Cardiac fibroblast (primary cell): ENCODE data around the gene MCIDAS.
A peak's percentile ranks its signal among the peaks of the same experiment; 100 is the strongest.

Experiments used
- DNase-seq, 2 donors: peaks; one replicate each; pipeline versions ENCODE4 v3.0.0 to v3.0.0-alpha.2; 2010; ENCODE audit warnings: low read depth in 2 of 2
- H3K4me3 ChIP-seq, 2 donors: replicated peaks in 1 of 2; 1 replicate in 1 of 2; 2 replicates in 1 of 2; pipeline ENCODE4 v1.5.1; 2011; ENCODE audit warnings: low read depth in 2 of 2, low read length in 2 of 2, mild to moderate bottlenecking in 2 of 2, moderate library complexity in 1 of 2
- CTCF ChIP-seq: IDR thresholded peaks from one replicate; pipeline ENCODE4 v1.5.1; 2011; ENCODE audit warnings: low read depth, mild to moderate bottlenecking, low read length, inconsistent platforms

MCIDAS gene

GRCh38 chr5:55230086-55230629 lies 3.0 kb upstream of the MCIDAS start:
- no peak overlapping the region for H3K4me3 ChIP-seq
- DNase-seq = no peak
- no peak for TF ChIP-seq CTCF

- TF ChIP-seq CTCF = no peak
- DNase-seq = peak in 1 of 2 donors; percentile 35
- peak overlapping the region; percentile 24 to 36 for H3K4me3 ChIP-seq
These were observed 732 bp upstream of the MCIDAS start for GRCh38 chr5:55227664-55228430.

DNA sequence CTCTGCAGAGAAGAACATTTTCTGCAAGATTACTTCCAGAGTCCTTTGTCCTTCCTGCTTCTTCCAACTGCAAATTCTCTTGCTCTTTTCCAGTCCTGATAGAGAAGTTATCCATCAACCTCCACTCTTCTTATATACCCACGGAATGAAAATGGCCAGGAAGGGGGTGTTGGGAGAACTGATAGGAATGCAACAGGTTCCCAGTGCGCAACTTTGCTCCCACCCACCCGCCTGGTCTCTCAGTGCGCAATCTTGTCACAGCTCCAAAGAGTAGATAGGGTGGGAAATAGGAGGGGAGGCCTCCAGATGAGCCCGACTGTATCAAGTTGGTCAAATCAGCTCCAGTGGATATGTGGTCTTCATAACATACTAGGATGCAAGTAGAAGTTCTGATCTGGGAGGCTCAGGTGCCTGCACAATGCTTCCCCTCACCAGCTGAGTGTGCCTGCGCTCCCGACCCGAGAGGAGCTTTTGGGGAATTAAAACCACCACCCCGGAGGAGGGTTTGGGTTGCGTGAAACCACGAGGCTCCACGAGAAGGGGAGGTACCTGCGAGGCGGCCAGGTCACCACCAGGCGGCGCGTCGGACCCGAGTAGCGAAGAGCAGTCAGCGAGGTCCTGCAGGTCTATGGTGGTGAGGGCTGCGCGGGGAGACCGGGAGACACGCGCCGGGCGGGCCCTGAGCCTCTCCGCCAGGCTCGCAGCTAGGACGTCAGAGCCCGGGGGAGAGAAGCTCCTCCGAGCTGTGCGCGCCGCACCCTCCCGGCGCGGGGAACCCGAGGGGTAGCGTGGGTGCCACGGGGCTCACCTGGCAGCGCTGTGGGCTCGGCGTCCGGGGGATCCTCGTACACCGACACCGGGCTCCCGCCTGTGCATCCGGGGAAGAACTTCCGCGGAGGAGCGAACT lies 835 bp downstream of the MCIDAS start:
- TF ChIP-seq CTCF = peak; percentile 56
- peak overlapping the region; percentile 10 to 11 for H3K4me3 ChIP-seq
- peak; percentile 46 to 52 for DNase-seq

DNA sequence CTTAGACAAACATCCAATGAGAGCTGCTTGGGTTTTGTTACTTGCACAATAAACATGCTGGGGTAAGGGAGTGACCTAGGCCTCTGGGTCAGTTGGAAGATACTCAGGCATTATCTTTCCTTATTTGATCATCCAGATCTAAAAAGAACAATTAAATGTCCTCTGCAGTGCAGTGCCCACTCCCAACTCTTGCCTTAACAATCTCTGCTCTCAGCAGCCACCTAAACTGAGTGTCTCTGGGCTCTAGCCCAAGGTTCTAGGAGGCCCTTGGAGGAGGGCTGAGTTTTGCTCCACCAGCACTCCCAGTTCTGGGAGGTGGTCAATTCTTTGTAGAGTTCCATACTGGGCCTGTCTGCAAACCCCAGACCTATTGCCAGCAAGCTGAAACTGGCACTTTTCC lies 1.8 kb downstream of the MCIDAS start:
- H3K4me3 ChIP-seq = no peak overlapping the region
- TF ChIP-seq CTCF = no peak

GRCh38 chr5:55223812-55224240 lies 3.3 kb downstream of the MCIDAS start:
- DNase-seq = no peak
- TF ChIP-seq CTCF = no peak
- no peak overlapping the region for H3K4me3 ChIP-seq

More for the DNA sequence above, 1.8 kb downstream of the MCIDAS start:
- no peak for DNase-seq

DNA sequence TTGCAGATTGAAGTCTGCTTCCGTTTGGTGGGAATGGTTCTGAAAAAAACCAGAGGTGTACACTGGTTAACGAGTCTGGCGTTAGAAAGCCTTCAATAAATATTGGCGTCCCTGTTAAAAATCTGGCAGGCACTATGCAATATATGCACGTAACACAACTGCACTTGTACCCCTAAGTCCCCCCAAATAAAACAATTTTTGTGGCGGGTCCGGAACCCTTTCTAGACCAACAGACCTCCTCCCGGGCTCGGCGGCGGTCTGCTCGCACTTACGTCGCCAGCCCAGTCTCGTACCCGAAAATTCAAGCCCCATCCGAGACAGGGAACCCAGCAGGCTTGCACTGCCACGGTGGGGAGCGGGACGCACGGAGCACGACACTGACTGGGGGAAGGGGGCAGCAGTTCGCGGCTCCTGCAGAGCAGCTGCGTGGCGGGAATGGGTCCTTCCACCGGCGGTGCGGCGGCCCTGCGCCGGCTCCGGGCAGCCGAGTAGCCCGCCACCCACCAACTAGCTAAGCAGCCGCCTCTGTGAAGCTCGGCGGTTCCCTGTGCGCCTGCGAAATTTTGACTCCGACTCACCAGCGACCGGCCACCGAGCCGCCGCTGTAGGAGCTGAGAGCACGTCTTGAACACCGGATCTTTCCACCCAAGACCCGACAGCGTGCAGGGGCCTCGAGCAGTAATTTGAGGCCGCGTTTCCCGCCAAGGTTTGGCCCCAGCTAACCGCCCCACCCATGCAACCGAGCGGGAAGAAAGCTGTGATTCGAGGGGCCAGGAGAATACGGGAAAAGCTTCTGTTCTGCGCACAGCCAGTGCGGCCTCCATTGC lies 3.9 kb downstream of the MCIDAS start:
- H3K4me3 ChIP-seq = no peak overlapping the region

More for the DNA sequence above, 3.9 kb downstream of the MCIDAS start:
- no peak for TF ChIP-seq CTCF
- no peak for DNase-seq
